HepG2 (cell line): Measurements from ENCODE around the gene DSCAML1. TPM values are rescaled to one million over a fixed set of nuclear protein-coding genes. Genes with fewer than 3 reads are reported as not detected.

Experiments
- ATAC-seq: fragments of 200-7000 bp; cut with Tn5 transposase; 3 replicates; pipeline ENCODE4 v1.9.1; 2020; ENCODE audit warnings: mild to moderate bottlenecking, moderate library complexity
- BruUV-seq: library from RNA; stranded (reverse); fragments of 400-500 nt; replicated peaks from 2 replicates; lab custom pipeline; 2021; lab: Mats Ljungman, UMichigan
- CTCF ChIA-PET: fragments of 300-600 bp; formaldehyde crosslinking; extraction: SDS; loops from one replicate; lab custom pipeline; 2021; ENCODE audit warnings: low total read pairs, inconsistent platforms, low intra/inter-chr PET ratio; lab: Yijun Ruan, JAX
- POLR2A ChIA-PET: fragments of 350-600 bp; sonication (Branson Sonifier 250); formaldehyde crosslinking; loops from one replicate; lab custom pipeline; 2020; ENCODE audit warnings: antibody characterized with exemption, inconsistent platforms; lab: Yijun Ruan, JAX
- DNase-seq: peaks from one replicate; pipeline ENCODE4 v3.0.0-alpha.2; 2015; ENCODE audit warnings: low spot score
- FAIRE-seq: peaks from 3 replicates; lab custom pipeline; 2011; peaks lifted over from hg19 to GRCh38; lab: Jason Lieb, UNC
- H2AFZ ChIP-seq: one replicate; pipeline ENCODE4 v1.6.1; 2011; ENCODE audit warnings: low read length, inconsistent platforms
- H3K27ac ChIP-seq: fragments of 300-600 bp; 3 replicates; pipeline ENCODE4 v1.8.0; 2011; ENCODE audit warnings: mixed run types, mild to moderate bottlenecking, mixed read lengths, low read length, inconsistent platforms; ENCODE audit not compliant: insufficient read depth; ENCODE audit errors: extremely low read length
- H3K27me3 ChIP-seq, 2 experiments: fragments of 200-600 bp in 1 of 2; 2 replicates in 1 of 2; 3 replicates in 1 of 2; pipeline versions ENCODE4 v1.6.0 to v1.8.0; 2011; ENCODE audit warnings: low read length in 2 of 2, mild to moderate bottlenecking in 2 of 2, moderate library complexity in 2 of 2, inconsistent platforms in 1 of 2; ENCODE audit not compliant: insufficient read depth in 2 of 2, control insufficient read depth in 1 of 2
- H3K36me3 ChIP-seq, 2 experiments: fragments of 200-600 bp in 1 of 2; replicated peaks in 1 of 2; 2 replicates in 1 of 2; 3 replicates in 1 of 2; pipeline versions ENCODE4 v1.5.1 to v1.8.0; 2011; ENCODE audit warnings: low read length in 2 of 2, inconsistent platforms in 1 of 2; ENCODE audit not compliant: insufficient read depth in 2 of 2, control insufficient read depth in 1 of 2
- H3K4me1 ChIP-seq: 2 replicates; pipeline ENCODE4 v1.5.1; 2012; ENCODE audit warnings: low read length, inconsistent platforms; ENCODE audit not compliant: insufficient read depth
- H3K4me2 ChIP-seq: 2 replicates; pipeline ENCODE4 v1.6.0; 2011; ENCODE audit warnings: low read depth, low read length, inconsistent platforms
- H3K4me3 ChIP-seq, 3 experiments: fragments of 200-600 bp in 1 of 3; sonication (generic), shearing (Covaris generic) in 1 of 3; replicated peaks in 1 of 3; 2 replicates each; pipeline ENCODE4 v1.5.1; 2011 to 2016; ENCODE audit warnings: low read length in 3 of 3, inconsistent platforms in 2 of 3, low read depth in 2 of 3, mild to moderate bottlenecking in 2 of 3, control low read depth in 1 of 3, mixed read lengths in 1 of 3; ENCODE audit not compliant: insufficient read depth in 1 of 3
- H3K79me2 ChIP-seq: one replicate; pipeline ENCODE4 v1.6.1; 2011; ENCODE audit warnings: low read length, inconsistent platforms; ENCODE audit not compliant: insufficient read depth
- H3K9ac ChIP-seq: 2 replicates; pipeline ENCODE4 v1.6.0; 2011; ENCODE audit warnings: mild to moderate bottlenecking, low read depth, low read length, inconsistent platforms; ENCODE audit not compliant: insufficient read depth
- H3K9me3 ChIP-seq: 2 replicates; pipeline ENCODE4 v1.5.1; 2012; ENCODE audit warnings: mild to moderate bottlenecking, low read length
- H4K20me1 ChIP-seq: 2 replicates; pipeline ENCODE4 v1.6.0; 2011; ENCODE audit warnings: inconsistent platforms, mild to moderate bottlenecking, low read length, moderate library complexity; ENCODE audit not compliant: insufficient read depth
- CHD2 ChIP-seq: IDR thresholded peaks from 2 replicates; pipeline ENCODE4 v1.6.1; 2011; ENCODE audit warnings: low read depth, low read length, improper control_type of control experiment
- MYC ChIP-seq: sonication (generic); formaldehyde crosslinking; IDR thresholded peaks from 2 replicates; pipeline ENCODE4 v1.9.0; 2021; ENCODE audit warnings: missing genetic modification reagents, borderline replicate concordance
- NFKBIZ ChIP-seq: IDR thresholded peaks from 2 replicates; pipeline ENCODE4 v1.6.1; 2018; ENCODE audit warnings: missing genetic modification reagents, missing compliant biosample characterization
- SP140L ChIP-seq: sonication (generic); formaldehyde crosslinking; IDR thresholded peaks from 2 replicates; pipeline ENCODE4 v1.4.0; 2020; ENCODE audit warnings: missing genetic modification reagents, borderline replicate concordance
- ZGPAT ChIP-seq: IDR thresholded peaks from 2 replicates; pipeline ENCODE4 v1.6.1; 2016; ENCODE audit warnings: mild to moderate bottlenecking
- ZNF12 ChIP-seq: sonication (generic); formaldehyde crosslinking; IDR thresholded peaks from 2 replicates; pipeline ENCODE4 v1.5.0; 2020; ENCODE audit warnings: missing genetic modification reagents
- ZNF205 ChIP-seq: IDR thresholded peaks from 2 replicates; pipeline ENCODE4 v1.6.1; 2018; ENCODE audit warnings: missing biosample characterization, missing genetic modification reagents
- ZNF710 ChIP-seq: sonication (generic); formaldehyde crosslinking; IDR thresholded peaks from 2 replicates; pipeline ENCODE4 v1.5.0; 2020; ENCODE audit warnings: mild to moderate bottlenecking, missing genetic modification reagents, borderline replicate concordance
- ZNF781 ChIP-seq: sonication (generic); formaldehyde crosslinking; IDR thresholded peaks from 2 replicates; pipeline ENCODE4 v1.5.1; 2020; ENCODE audit warnings: borderline replicate concordance, mild to moderate bottlenecking, missing genetic modification reagents; ENCODE audit errors: not compliant biosample characterization
- ZNF883 ChIP-seq: sonication (generic); formaldehyde crosslinking; IDR thresholded peaks from 2 replicates; pipeline ENCODE4 v1.5.1; 2020; ENCODE audit warnings: mild to moderate bottlenecking, missing genetic modification reagents; ENCODE audit errors: not compliant biosample characterization
- ZSCAN30 ChIP-seq: sonication (generic); formaldehyde crosslinking; IDR thresholded peaks from 2 replicates; pipeline ENCODE4 v1.5.0; 2020; ENCODE audit warnings: mild to moderate bottlenecking, missing genetic modification reagents
- WGBS: methylation state at CpG from one replicate; pipeline ENCODE4 v1.1.6; 2017; ENCODE audit warnings: low lambda C conversion rate; 5-methylcytosine and 5-hydroxymethylcytosine counted together
- in situ Hi-C: cut with HindIII; loops from 2 replicates; pipeline ENCODE4 v1.10.0; 2017; ENCODE audit warnings: low pct_unique_long_range_greater_than_20kb; ENCODE audit not compliant: extremely low pct_ligation_motif_present
- intact Hi-C: fragments of 100-400 bp; cut with micrococcal nuclease; formaldehyde crosslinking; loops from one replicate; pipeline ENCODE4 v1.10.0; 2022; ENCODE audit not compliant: unreplicated experiment
- polyA plus RNA-seq, 8 experiments: library from polyadenylated mRNA; depleted of rRNA in 3 of 8; stranded (reverse) in 7 of 8; unstranded in 1 of 8; fragments of >200 nt; fragmentation: Illumina TruSeq in 4 of 8; extraction: Trizol in 4 of 8; gene quantifications; 2 replicates each; pipeline versions ENCODE4 v1.2.1 to v1.2.3, GENCODE V29; 2011 to 2016; ENCODE audit warnings: low read depth in 4 of 8, missing spikeins in 1 of 8, mixed read lengths in 1 of 8; ENCODE audit not compliant: insufficient read depth in 1 of 8
- total RNA-seq, 5 experiments: library from RNA; depleted of rRNA; stranded (reverse); fragments of >200 nt; fragmentation: Illumina TruSeq; extraction: Trizol; gene quantifications; 2 replicates each; pipeline ENCODE4 v1.2.3, GENCODE V29; 2016; ENCODE audit warnings: low read depth in 1 of 5
- TF ChIP-seq, protein P1 (sequence below): sonication (generic); formaldehyde crosslinking; IDR thresholded peaks from 2 replicates; pipeline ENCODE4 v1.5.1; 2020; ENCODE audit warnings: mild to moderate bottlenecking, missing genetic modification reagents

Gene DSCAML1
- total and polyA plus RNA-seq, 2 of the 13 experiments (the other 11 are each of a cell fraction or from before 2014, with no cell fraction given): 0.29 to 0.40 TPM

GRCh38 chr11:117502015-117502778, 294.8 kb downstream of the DSCAML1 start (continued):
- TF ChIP-seq, protein P1, sequence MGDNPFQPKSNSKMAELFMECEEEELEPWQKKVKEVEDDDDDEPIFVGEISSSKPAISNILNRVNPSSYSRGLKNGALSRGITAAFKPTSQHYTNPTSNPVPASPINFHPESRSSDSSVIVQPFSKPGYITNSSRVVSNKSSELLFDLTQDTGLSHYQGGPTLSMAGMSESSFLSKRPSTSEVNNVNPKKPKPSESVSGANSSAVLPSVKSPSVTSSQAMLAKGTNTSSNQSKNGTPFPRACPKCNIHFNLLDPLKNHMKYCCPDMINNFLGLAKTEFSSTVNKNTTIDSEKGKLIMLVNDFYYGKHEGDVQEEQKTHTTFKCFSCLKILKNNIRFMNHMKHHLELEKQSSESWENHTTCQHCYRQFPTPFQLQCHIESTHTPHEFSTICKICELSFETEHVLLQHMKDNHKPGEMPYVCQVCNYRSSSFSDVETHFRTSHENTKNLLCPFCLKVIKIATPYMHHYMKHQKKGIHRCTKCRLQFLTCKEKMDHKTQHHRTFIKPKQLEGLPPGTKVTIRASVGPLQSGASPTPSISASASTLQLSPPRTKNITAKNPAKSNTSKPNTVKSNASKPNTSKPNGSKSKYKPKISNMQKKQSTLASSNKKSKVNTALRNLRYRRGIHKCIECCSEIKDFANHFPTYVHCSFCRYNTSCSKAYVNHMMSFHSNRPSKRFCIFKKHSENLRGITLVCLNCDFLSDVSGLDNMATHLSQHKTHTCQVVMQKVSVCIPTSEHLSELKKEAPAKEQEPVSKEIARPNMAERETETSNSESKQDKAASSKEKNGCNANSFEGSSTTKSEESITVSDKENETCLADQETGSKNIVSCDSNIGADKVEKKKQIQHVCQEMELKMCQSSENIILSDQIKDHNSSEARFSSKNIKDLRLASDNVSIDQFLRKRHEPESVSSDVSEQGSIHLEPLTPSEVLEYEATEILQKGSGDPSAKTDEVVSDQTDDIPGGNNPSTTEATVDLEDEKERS: no peak
- TF ChIP-seq, all 625 proteins: peak for 0

GRCh38 chr11:117501237-117501898, 295.6 kb downstream of the DSCAML1 start:
- Histone ChIP-seq H3K79me2 (no peaks in the 10 kb centered on the region), H4K20me1 (no peaks in the 10 kb centered on the region), H3K9ac (no peak overlapping the region), H3K36me3 (no peaks in the 10 kb centered on the region), H3K4me3 (no peak overlapping the region), H3K4me1 (no peaks in the 10 kb centered on the region), H3K27ac (no peak overlapping the region), H3K9me3 (no peaks in the 10 kb centered on the region), H2AFZ (no peak overlapping the region), H3K4me2 (no peak overlapping the region), H3K27me3 (peaks cover 2 to 9% of the 10 kb centered on the region in 2 experiments; a peak in 3 of 5 replicates)
- WGBS: 20% methylated on average over 11 of the region's 14 CpGs
- TF ChIP-seq ZNF205 (CRISPR knock-in tag): no peak
- no peak for TF ChIP-seq ZNF12 (CRISPR knock-in tag)
- no peak for TF ChIP-seq ZNF710 (CRISPR knock-in tag)
- TF ChIP-seq ZGPAT: no peak
- no peak for TF ChIP-seq ZNF781
- no peak for TF ChIP-seq NFKBIZ (CRISPR knock-in tag)
- no peak for TF ChIP-seq SP140L (CRISPR knock-in tag)
- TF ChIP-seq CHD2: no peak
- TF ChIP-seq ZNF883 (CRISPR knock-in tag): no peak
- no peak for TF ChIP-seq ZSCAN30 (CRISPR knock-in tag)
- no peak for TF ChIP-seq MYC (CRISPR knock-in tag)
- CTCF ChIA-PET: no interaction called here
- BruUV-seq: no TSS peak
- FAIRE-seq (no peak), DNase-seq (no peak), ATAC-seq (no peak)
- in situ Hi-C loops: no loop called here
- intact Hi-C loops: no loop called here
- POLR2A ChIA-PET: no interaction called here
